Upper lobe of left lung (tissue), 4 donors: Measurements from ENCODE around the gene GPR21.

Experiments used
- EP300 ChIP-seq, 4 donors: sonication (generic); formaldehyde crosslinking; IDR thresholded peaks; one replicate each; pipeline ENCODE4 v1.5.1; 2017; ENCODE audit warnings: antibody characterized with exemption in 4 of 4, control low read depth in 2 of 4
- TF ChIP-seq, protein P1 (sequence below), 6 experiments: fragments of 450-650 bp in 4 of 6; fragments of 200-600 bp in 2 of 6; sonication (generic) in 2 of 6; IDR thresholded peaks; one replicate each; pipeline ENCODE4 v1.5.1; 2016 to 2019; ENCODE audit warnings: antibody characterized with exemption in 6 of 6

DNA sequence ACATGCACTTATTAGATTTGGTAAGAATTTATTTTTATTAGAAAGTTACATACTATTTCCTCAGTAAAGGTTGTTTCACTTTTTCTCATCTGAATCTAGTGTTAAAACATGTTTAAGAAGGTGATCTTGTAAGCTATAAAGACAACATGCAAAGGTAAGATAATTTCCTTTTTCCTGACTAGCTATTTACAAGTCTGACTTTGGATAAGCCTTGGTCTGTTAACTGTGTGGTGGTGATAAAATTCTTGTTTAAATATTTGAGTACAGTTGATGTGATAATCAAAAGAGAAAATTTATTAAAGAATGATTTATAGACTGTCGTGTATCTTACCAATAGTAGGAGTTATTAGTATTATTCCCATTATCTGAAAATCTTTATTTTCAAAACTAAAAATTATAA, 36.9 kb upstream of the GPR21 start:
- TF ChIP-seq, protein P1, sequence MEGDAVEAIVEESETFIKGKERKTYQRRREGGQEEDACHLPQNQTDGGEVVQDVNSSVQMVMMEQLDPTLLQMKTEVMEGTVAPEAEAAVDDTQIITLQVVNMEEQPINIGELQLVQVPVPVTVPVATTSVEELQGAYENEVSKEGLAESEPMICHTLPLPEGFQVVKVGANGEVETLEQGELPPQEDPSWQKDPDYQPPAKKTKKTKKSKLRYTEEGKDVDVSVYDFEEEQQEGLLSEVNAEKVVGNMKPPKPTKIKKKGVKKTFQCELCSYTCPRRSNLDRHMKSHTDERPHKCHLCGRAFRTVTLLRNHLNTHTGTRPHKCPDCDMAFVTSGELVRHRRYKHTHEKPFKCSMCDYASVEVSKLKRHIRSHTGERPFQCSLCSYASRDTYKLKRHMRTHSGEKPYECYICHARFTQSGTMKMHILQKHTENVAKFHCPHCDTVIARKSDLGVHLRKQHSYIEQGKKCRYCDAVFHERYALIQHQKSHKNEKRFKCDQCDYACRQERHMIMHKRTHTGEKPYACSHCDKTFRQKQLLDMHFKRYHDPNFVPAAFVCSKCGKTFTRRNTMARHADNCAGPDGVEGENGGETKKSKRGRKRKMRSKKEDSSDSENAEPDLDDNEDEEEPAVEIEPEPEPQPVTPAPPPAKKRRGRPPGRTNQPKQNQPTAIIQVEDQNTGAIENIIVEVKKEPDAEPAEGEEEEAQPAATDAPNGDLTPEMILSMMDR (IDR thresholded peaks at IDR 0.05) = no peak
- TF ChIP-seq EP300 (IDR thresholded peaks at IDR 0.05) = no peak
